ENCODE results near the gene FNIP2. TPM values are rescaled to one million over a fixed set of nuclear protein-coding genes. Genes with fewer than 3 reads are reported as not detected.

The FNIP2 gene
- total RNA-seq, 3 donors from 2014 or later, result 61.8 to 94.1 (median 73.4) TPM

DNA sequence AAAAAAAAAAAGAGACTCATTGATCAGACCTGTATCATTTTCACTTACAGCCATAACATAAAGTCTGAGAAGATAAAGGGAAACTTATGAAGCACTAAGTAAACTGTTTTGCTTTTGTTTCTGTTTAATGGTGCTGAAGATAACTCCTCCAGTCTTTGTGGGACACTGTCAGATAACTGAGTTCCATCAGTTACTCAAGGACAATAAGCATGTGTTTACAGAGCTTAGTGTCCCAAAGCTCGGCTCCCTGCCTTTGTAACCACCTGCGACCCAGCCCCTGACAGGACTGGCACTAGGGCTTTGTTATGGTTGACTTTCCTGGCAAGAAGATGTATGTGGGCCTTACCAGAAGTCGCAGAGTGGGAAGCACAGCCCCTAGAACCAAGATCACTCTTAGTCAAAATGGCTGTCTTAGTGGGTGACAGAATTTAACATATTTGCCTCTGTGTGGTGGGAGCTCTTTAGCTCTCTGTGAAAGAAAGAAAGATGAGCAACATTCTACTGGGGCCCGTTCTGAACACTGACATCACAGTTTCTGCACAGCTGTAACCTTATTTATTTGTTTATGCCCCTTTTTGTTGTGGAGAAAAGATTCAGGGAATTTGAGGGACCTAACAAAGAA lies 68.1 kb downstream of the FNIP2 start:
- no peak overlapping the region for H3K4me3 ChIP-seq
- DNase-seq (no peak), ATAC-seq (no peak)
- H3K9me3 ChIP-seq, result no peaks in the 10 kb centered on the region
- no peaks in the 10 kb centered on the region for H3K4me1 ChIP-seq (ENCODE audit: low read depth)
- intact Hi-C loops (cut with DNase I, micrococcal nuclease), result no loop called here
- H3K36me3 ChIP-seq (ENCODE audit: low read depth), result no peaks in the 10 kb centered on the region
- TF ChIP-seq, protein P1, sequence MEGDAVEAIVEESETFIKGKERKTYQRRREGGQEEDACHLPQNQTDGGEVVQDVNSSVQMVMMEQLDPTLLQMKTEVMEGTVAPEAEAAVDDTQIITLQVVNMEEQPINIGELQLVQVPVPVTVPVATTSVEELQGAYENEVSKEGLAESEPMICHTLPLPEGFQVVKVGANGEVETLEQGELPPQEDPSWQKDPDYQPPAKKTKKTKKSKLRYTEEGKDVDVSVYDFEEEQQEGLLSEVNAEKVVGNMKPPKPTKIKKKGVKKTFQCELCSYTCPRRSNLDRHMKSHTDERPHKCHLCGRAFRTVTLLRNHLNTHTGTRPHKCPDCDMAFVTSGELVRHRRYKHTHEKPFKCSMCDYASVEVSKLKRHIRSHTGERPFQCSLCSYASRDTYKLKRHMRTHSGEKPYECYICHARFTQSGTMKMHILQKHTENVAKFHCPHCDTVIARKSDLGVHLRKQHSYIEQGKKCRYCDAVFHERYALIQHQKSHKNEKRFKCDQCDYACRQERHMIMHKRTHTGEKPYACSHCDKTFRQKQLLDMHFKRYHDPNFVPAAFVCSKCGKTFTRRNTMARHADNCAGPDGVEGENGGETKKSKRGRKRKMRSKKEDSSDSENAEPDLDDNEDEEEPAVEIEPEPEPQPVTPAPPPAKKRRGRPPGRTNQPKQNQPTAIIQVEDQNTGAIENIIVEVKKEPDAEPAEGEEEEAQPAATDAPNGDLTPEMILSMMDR (IDR thresholded peaks at IDR 0.05), result no peak

DNA sequence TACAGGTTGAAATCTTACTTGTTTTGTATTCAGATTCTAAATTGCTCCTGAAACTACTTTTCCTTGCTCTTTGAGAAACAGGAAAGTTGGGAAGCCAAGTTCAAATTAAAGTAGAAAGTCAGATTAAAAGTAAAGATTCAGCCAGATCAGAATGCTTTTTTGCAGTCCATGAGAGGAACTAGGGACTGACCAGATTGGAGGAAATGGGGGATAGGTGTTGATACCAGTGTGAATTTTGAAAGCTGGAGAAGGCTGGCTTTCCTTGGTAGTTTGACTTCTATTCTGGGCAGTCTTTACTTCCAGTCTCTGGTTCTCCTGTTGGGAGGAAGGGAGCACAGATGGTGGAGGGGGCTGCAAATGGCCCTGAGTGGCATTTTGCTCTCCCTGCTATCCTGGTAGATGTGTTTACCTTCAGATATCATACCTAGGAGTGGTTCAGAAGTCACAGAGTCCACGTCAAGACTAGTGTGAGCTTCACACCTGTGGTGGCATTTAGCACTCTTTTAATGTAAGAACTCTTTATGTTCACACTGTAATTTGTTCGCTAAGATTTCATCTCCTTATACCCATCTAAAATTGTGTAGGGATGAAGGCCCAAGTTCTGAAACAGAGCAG lies 68.8 kb downstream of the FNIP2 start:
- intact Hi-C loops (cut with DNase I, micrococcal nuclease), result no loop called here
- ATAC-seq (peak; percentile 92), DNase-seq (no peak)
- Histone ChIP-seq H3K36me3 (ENCODE audit: low read depth) (no peaks in the 10 kb centered on the region), H3K9me3 (no peaks in the 10 kb centered on the region), H3K4me1 (ENCODE audit: low read depth) (no peaks in the 10 kb centered on the region), H3K4me3 (no peak overlapping the region)
- TF ChIP-seq, protein P1 (IDR thresholded peaks at IDR 0.05), result no peak

DNA sequence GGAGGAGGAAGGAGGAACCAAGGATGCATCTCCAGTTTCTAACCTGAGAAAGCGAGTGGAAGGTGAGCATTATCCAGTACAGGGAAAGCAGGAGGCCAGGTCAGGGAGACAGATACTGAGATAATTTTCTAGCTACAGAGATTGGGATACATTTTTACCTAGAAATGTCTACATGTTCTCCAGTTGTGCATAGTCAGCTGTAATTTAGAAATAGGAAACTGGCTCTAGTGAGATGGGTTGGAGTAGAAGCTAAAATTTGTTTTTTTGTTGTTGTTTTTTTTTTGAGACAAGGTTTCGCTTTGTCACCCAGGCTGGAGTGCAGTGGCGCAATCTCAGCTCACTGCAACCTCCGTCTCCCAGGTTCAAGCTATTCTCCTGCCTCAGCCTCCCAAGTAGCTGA lies 71.3 kb downstream of the FNIP2 start:
- no peak for ATAC-seq
- no peak for DNase-seq
- intact Hi-C loops (cut with DNase I, micrococcal nuclease), result loop anchor here in 1 of 2 donors (10.0 kb wide), 1 partner anchor 105 kb away; no protein-coding TSS in a partner anchor
- no peaks in the 10 kb centered on the region for H3K4me1 ChIP-seq (ENCODE audit: low read depth)
- no peaks in the 10 kb centered on the region for H3K9me3 ChIP-seq
- TF ChIP-seq, protein P1 (IDR thresholded peaks at IDR 0.05), result no peak
- H3K4me3 ChIP-seq, result no peak overlapping the region
- no peaks in the 10 kb centered on the region for H3K36me3 ChIP-seq (ENCODE audit: low read depth)

GRCh38 chr4:158841540-158841939 lies 72.7 kb downstream of the FNIP2 start:
- no peak for ATAC-seq
- intact Hi-C loops (cut with DNase I, micrococcal nuclease), result loop anchor here in 1 of 2 donors (10.0 kb wide), 1 partner anchor 107 kb away; no protein-coding TSS in a partner anchor

GRCh38 chr4:158845311-158846041 lies 76.7 kb downstream of the FNIP2 start:
- peaks cover 7% of the 10 kb centered on the region for H3K4me1 ChIP-seq (ENCODE audit: low read depth)
- TF ChIP-seq, protein P1 (IDR thresholded peaks at IDR 0.05), result no peak
- no peak for DNase-seq
- intact Hi-C loops (cut with DNase I, micrococcal nuclease), result loop anchor here in 1 of 2 donors (10.0 kb wide), 1 partner anchor 111 kb away; no protein-coding TSS in a partner anchor
- ATAC-seq, result peak; percentile 70
- H3K4me3 ChIP-seq, result no peak overlapping the region
- no peaks in the 10 kb centered on the region for H3K36me3 ChIP-seq (ENCODE audit: low read depth)
- H3K9me3 ChIP-seq, result no peaks in the 10 kb centered on the region

More at GRCh38 chr4:158841540-158841939, 72.7 kb downstream of the FNIP2 start:
- TF ChIP-seq, protein P1 (IDR thresholded peaks at IDR 0.05), result no peak
- DNase-seq, result no peak
- peaks cover 6% of the 10 kb centered on the region for H3K4me1 ChIP-seq (ENCODE audit: low read depth)
- no peaks in the 10 kb centered on the region for H3K36me3 ChIP-seq (ENCODE audit: low read depth)
- H3K9me3 ChIP-seq, result no peaks in the 10 kb centered on the region
- H3K4me3 ChIP-seq, result no peak overlapping the region
